HepG2 (cell line): ENCODE measurements around the gene ATF6. TPM values are rescaled to one million over a fixed set of nuclear protein-coding genes. Genes with fewer than 3 reads are reported as not detected.
A peak's percentile ranks its signal among the peaks of the same experiment; 100 is the strongest.

Source experiments
- ETV5 ChIP-seq: IDR thresholded peaks from 2 replicates; pipeline ENCODE4 v1.6.1; 2018; ENCODE audit warnings: missing biosample characterization, missing genetic modification reagents, inconsistent platforms, borderline replicate concordance
- MAFF ChIP-seq: IDR thresholded peaks from 2 replicates; pipeline ENCODE4 v1.6.1; 2011; ENCODE audit warnings: low read depth, low read length, improper control_type of control experiment
- PHF5A ChIP-seq: IDR thresholded peaks from one replicate; pipeline ENCODE4 v1.6.1; 2018; ENCODE audit warnings: low read depth, missing genetic modification reagents; ENCODE audit not compliant: unreplicated experiment
- ZNF180 ChIP-seq: sonication (generic); formaldehyde crosslinking; IDR thresholded peaks from 2 replicates; pipeline ENCODE4 v1.4.0; 2020; ENCODE audit warnings: low read depth, missing genetic modification reagents, borderline replicate concordance
- ZNF207 ChIP-seq: fragments of 450-650 bp; IDR thresholded peaks from 2 replicates; pipeline ENCODE4 v1.6.1; 2016; ENCODE audit warnings: antibody characterized with exemption, borderline replicate concordance
- ZNF660 ChIP-seq: sonication (generic); formaldehyde crosslinking; IDR thresholded peaks from 2 replicates; pipeline ENCODE4 v1.5.1; 2020; ENCODE audit warnings: mild to moderate bottlenecking, low read depth, missing genetic modification reagents, borderline replicate concordance
- ZNF839 ChIP-seq: sonication (generic); formaldehyde crosslinking; IDR thresholded peaks from 2 replicates; pipeline ENCODE4 v1.4.0; 2020; ENCODE audit warnings: missing genetic modification reagents, mild to moderate bottlenecking, borderline replicate concordance
- polyA plus RNA-seq, 8 experiments: library from polyadenylated mRNA; depleted of rRNA in 3 of 8; stranded (reverse) in 7 of 8; unstranded in 1 of 8; fragments of >200 nt; fragmentation: Illumina TruSeq in 4 of 8; extraction: Trizol in 4 of 8; gene quantifications; 2 replicates each; pipeline versions ENCODE4 v1.2.1 to v1.2.3, GENCODE V29; 2011 to 2016; ENCODE audit warnings: low read depth in 4 of 8, missing spikeins in 1 of 8, mixed read lengths in 1 of 8; ENCODE audit not compliant: insufficient read depth in 1 of 8
- total RNA-seq, 5 experiments: library from RNA; depleted of rRNA; stranded (reverse); fragments of >200 nt; fragmentation: Illumina TruSeq; extraction: Trizol; gene quantifications; 2 replicates each; pipeline ENCODE4 v1.2.3, GENCODE V29; 2016; ENCODE audit warnings: low read depth in 1 of 5
- TF ChIP-seq, protein P1 (sequence below): sonication (generic); formaldehyde crosslinking; IDR thresholded peaks from 2 replicates; pipeline ENCODE4 v1.5.0; 2020; ENCODE audit warnings: mild to moderate bottlenecking, missing genetic modification reagents
- TF ChIP-seq, protein P2 (sequence below): IDR thresholded peaks from 2 replicates; pipeline ENCODE4 v1.6.1; 2016; ENCODE audit warnings: low read depth, missing genetic modification reagents, missing compliant biosample characterization
- TF ChIP-seq, protein P3 (sequence below): sonication (generic); formaldehyde crosslinking; IDR thresholded peaks from 2 replicates; pipeline ENCODE4 v1.4.0; 2020; ENCODE audit warnings: missing genetic modification reagents, borderline replicate concordance
- TF ChIP-seq, protein P4 (sequence below): sonication (generic); formaldehyde crosslinking; IDR thresholded peaks from 2 replicates; pipeline ENCODE4 v1.8.1; 2022; ENCODE audit warnings: low read depth, mild to moderate bottlenecking, missing genetic modification reagents

Gene ATF6
- total and polyA plus RNA-seq, 2 of the 13 experiments (the other 11 are each of a cell fraction or from before 2014, with no cell fraction given), result 13.2 to 14.5 TPM

DNA sequence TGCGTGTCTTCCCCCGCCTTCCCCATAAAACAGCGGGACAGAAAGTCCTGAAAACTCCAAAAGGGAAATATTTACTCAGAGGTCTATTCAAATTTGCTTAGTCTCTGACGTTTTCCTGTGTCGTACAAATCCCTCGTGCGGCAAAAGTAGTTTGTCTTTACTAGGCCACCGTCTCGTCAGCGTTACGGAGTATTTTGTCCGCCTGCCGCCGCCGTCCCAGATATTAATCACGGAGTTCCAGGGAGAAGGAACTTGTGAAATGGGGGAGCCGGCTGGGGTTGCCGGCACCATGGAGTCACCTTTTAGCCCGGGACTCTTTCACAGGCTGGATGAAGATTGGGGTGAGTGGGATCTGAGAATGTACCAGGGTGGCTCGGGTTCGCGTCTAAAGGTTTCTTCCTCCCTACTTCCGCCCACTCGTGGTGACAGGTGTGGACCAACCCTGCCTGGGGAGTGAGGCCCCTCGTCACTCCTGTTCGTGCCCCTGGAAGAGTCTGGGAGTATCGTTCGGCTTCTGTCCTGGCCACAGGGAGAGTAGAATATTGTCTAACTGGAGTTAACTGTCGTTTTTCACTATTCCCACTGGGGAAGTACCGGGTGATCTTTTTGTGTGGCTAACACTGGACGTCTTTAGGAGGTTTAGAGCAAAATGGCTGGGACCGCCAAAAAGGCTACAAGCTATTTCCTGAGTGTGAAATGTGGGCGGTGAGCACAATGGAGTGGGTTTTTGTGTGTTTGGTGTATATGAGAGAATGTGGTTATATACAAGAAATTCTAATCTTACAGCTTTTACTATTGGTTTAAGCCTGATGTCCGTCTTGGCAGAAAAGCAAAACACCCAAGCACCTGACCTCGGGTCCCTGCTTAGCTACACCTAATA lies at the start of gene ATF6 (continued):
- TF ChIP-seq, protein P1, sequence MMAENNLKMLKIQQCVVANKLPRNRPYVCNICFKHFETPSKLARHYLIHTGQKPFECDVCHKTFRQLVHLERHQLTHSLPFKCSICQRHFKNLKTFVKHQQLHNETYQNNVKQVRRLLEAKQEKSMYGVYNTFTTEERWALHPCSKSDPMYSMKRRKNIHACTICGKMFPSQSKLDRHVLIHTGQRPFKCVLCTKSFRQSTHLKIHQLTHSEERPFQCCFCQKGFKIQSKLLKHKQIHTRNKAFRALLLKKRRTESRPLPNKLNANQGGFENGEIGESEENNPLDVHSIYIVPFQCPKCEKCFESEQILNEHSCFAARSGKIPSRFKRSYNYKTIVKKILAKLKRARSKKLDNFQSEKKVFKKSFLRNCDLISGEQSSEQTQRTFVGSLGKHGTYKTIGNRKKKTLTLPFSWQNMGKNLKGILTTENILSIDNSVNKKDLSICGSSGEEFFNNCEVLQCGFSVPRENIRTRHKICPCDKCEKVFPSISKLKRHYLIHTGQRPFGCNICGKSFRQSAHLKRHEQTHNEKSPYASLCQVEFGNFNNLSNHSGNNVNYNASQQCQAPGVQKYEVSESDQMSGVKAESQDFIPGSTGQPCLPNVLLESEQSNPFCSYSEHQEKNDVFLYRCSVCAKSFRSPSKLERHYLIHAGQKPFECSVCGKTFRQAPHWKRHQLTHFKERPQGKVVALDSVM, result 0 out of 2 replicates have a peak, but pooled peaks have one; percentile 31
- TF ChIP-seq ZNF180, result no peak
- TF ChIP-seq ZNF839, result no peak
- TF ChIP-seq, protein P2, sequence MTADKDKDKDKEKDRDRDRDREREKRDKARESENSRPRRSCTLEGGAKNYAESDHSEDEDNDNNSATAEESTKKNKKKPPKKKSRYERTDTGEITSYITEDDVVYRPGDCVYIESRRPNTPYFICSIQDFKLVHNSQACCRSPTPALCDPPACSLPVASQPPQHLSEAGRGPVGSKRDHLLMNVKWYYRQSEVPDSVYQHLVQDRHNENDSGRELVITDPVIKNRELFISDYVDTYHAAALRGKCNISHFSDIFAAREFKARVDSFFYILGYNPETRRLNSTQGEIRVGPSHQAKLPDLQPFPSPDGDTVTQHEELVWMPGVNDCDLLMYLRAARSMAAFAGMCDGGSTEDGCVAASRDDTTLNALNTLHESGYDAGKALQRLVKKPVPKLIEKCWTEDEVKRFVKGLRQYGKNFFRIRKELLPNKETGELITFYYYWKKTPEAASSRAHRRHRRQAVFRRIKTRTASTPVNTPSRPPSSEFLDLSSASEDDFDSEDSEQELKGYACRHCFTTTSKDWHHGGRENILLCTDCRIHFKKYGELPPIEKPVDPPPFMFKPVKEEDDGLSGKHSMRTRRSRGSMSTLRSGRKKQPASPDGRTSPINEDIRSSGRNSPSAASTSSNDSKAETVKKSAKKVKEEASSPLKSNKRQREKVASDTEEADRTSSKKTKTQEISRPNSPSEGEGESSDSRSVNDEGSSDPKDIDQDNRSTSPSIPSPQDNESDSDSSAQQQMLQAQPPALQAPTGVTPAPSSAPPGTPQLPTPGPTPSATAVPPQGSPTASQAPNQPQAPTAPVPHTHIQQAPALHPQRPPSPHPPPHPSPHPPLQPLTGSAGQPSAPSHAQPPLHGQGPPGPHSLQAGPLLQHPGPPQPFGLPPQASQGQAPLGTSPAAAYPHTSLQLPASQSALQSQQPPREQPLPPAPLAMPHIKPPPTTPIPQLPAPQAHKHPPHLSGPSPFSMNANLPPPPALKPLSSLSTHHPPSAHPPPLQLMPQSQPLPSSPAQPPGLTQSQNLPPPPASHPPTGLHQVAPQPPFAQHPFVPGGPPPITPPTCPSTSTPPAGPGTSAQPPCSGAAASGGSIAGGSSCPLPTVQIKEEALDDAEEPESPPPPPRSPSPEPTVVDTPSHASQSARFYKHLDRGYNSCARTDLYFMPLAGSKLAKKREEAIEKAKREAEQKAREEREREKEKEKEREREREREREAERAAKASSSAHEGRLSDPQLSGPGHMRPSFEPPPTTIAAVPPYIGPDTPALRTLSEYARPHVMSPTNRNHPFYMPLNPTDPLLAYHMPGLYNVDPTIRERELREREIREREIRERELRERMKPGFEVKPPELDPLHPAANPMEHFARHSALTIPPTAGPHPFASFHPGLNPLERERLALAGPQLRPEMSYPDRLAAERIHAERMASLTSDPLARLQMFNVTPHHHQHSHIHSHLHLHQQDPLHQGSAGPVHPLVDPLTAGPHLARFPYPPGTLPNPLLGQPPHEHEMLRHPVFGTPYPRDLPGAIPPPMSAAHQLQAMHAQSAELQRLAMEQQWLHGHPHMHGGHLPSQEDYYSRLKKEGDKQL, result no peak
- TF ChIP-seq, protein P3, sequence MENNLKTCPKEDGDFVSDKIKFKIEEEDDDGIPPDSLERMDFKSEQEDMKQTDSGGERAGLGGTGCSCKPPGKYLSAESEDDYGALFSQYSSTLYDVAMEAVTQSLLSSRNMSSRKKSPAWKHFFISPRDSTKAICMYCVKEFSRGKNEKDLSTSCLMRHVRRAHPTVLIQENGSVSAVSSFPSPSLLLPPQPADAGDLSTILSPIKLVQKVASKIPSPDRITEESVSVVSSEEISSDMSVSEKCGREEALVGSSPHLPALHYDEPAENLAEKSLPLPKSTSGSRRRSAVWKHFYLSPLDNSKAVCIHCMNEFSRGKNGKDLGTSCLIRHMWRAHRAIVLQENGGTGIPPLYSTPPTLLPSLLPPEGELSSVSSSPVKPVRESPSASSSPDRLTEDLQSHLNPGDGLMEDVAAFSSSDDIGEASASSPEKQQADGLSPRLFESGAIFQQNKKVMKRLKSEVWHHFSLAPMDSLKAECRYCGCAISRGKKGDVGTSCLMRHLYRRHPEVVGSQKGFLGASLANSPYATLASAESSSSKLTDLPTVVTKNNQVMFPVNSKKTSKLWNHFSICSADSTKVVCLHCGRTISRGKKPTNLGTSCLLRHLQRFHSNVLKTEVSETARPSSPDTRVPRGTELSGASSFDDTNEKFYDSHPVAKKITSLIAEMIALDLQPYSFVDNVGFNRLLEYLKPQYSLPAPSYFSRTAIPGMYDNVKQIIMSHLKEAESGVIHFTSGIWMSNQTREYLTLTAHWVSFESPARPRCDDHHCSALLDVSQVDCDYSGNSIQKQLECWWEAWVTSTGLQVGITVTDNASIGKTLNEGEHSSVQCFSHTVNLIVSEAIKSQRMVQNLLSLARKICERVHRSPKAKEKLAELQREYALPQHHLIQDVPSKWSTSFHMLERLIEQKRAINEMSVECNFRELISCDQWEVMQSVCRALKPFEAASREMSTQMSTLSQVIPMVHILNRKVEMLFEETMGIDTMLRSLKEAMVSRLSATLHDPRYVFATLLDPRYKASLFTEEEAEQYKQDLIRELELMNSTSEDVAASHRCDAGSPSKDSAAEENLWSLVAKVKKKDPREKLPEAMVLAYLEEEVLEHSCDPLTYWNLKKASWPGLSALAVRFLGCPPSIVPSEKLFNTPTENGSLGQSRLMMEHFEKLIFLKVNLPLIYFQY (CRISPR knock-in tag), result no peak
- TF ChIP-seq, protein P4, sequence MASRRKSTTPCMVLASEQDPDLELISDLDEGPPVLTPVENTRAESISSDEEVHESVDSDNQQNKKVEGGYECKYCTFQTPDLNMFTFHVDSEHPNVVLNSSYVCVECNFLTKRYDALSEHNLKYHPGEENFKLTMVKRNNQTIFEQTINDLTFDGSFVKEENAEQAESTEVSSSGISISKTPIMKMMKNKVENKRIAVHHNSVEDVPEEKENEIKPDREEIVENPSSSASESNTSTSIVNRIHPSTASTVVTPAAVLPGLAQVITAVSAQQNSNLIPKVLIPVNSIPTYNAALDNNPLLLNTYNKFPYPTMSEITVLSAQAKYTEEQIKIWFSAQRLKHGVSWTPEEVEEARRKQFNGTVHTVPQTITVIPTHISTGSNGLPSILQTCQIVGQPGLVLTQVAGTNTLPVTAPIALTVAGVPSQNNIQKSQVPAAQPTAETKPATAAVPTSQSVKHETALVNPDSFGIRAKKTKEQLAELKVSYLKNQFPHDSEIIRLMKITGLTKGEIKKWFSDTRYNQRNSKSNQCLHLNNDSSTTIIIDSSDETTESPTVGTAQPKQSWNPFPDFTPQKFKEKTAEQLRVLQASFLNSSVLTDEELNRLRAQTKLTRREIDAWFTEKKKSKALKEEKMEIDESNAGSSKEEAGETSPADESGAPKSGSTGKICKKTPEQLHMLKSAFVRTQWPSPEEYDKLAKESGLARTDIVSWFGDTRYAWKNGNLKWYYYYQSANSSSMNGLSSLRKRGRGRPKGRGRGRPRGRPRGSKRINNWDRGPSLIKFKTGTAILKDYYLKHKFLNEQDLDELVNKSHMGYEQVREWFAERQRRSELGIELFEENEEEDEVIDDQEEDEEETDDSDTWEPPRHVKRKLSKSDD, result peak; percentile 79
- no peak for TF ChIP-seq ZNF660
- peak; percentile 48; the same call in 1 of the 2 replicates for TF ChIP-seq ETV5
- peak; percentile 47; the same call in 1 of the 2 replicates for TF ChIP-seq MAFF
- TF ChIP-seq ZNF207, result no peak
- peak; percentile 70 for TF ChIP-seq PHF5A (CRISPR knock-in tag)
